GM18867 (cell line): Measurements from ENCODE around the gene SERPINF2.
"Not testable (repeated sequence)": the region's sequence is repeated elsewhere in the genome, so short reads cannot be mapped to it uniquely, and the experiment has no call there.

ENCODE experiments used
- ATAC-seq: cut with Tn5 transposase; IDR thresholded peaks from one replicate; pipeline ENCODE4 v1.9.1; 2021; ENCODE audit warnings: mild to moderate bottlenecking, moderate library complexity; ENCODE audit not compliant: unreplicated experiment

Gene SERPINF2

DNA sequence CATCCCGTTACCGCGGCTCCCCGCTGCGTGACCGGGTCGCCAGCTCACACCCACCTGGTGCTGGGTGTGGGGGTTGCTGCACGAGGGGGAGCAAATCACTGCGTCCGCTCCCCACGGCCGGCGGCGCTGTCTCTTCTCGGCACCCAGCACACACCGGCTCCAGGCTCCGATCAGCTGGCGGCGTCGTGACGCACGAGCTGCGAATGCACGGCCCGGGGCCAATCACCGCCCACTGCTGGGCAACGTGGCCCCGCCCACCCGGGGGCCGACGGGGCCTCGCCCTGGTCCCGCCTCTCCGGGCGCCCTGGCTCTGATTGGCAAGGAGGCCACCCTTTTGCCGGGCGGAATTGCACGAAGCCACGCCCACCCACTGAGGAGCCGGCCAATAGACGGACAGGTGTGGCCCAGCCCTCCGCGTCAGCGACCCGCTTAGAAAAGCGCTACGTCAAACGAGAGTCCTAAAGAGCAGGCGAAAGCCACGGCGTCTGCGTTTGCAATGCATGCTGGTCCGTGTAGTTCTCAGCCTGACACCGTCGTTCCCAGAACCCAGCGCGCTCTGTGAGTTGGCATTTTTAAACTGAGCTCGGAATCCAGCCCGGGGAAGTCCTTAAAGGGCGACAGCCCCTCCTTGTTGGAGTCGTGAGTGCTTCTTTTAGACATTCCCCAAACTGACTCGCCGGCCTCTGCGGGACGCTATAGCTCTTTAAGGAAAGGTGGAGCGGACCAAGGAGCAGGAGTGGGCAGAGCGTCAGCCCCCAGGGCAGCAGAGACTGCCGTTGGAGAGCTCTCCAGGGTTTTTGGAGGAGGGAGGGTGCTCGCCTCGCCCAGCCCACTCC, 26.4 kb upstream of the SERPINF2 start:
- ATAC-seq, result peak; percentile 73

DNA sequence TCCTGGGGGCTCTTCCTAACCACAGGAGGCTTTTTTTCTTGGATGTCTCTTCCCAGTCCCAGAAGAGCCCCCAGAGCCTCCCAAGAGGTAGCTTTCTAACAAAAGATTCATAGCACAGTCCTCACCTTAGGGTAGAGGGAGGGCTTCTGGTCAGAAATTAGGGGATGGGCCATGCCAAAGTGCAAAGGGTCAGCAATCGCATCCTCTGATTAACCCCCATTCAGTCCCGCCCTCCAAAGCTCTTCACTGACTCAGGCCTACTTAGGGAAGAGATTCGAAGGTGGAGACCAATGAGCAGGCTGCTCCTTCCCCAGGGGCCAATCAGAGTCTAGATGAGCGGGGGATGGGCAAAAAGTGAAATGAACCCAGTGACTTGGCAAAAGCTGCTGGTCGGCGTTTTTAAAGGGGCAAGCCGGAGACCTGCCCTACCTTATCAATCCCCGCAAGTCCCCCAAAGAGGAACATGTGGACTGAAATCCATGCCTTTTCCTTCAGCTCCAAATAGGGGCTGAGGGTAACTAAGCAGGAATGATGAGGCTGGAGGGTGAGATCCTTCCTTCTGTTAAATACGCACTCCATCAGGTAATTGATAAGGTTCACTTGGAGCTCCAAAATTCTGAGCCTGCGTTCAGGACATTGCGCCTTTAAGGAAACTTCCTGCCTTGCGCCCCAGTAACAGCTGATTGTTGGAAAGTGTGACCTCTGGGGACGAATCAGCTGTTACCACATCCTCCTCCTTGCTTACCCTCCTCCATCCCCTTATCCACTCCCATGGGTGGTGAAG, 25.6 kb upstream of the SERPINF2 start:
- ATAC-seq, result peak; percentile 44

DNA sequence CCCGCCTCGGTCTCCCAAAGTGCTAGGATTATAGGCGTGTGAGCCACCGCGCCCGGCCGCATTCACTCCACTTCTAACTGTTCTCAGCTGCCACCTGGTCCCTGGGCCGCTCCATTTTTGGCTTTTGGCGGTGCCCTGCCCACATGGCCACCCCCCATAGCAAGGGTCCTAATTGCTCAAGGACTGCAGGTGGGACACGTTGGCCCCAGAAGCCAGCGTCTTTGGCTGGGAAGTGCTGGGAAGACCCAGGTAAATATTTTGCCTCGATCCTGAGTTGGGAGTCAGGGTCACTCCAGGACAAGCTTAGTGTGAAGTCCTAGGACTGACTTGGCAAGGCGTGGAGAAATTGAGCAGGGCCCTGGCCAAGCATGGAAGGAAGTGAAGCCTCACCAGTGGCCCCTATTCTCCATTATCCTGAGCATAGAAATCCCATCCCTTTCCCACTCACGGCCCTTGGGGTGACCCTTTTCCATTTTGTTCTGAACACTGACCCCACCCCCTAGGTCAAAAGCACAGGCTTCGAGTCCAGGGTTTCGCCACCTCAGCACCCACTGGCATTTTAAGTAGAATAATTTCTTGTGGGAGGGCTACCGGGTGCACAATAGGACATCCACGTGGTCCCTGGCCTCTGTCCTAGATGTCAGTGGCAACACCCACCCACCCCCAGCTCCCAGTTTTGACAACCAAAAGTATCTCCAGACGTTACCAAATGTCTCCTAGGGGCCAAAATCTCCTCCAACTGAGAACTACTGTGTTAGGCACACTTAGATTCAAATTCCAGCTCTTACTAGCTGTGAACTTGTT, 24.1 kb upstream of the SERPINF2 start:
- ATAC-seq, result no peak

DNA sequence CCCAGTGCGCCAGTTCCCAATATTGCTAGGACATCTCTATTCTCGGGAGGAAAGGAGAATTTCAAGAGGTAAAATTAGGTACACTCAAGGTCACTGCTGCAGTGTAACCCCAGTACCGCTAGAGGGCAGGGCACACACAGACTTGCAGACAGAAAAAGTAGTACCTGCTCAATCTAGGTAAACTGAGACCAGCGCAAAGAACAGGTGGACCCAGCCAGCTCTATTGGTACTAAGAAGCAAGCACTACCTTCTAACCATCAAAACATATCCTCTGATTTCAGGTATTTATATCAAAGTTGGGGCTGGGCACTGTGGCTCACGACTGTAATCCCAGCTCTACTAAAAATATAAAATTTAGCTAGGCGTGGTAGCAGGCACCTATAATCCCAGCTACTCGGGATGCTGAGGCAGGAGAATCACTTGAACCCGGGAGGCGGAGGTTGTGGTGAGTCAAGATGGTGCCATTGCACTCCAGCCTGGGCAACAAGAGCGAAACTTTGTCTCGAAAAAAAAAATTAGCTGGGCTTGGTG, 21.8 kb upstream of the SERPINF2 start:
- ATAC-seq, result no peak

DNA sequence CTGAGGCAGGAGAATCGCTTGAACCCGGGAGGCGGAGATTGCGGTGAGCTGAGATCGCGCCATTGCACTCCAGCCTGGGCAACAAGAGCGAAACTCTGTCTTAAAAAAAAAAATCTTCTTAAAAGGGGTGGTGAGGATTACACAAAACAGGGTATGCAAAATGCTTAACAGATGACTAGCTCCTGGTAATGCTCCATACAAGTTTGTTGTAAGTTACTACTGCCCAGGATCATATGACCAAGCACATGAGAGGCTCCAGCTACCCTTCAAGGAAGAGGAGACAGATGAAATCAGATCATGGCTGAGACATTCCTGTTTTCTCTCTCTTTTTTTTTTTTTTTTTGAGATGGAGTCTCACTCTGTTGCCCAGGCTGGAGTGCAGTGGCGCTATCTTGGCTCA, 20.6 kb upstream of the SERPINF2 start:
- ATAC-seq, result not testable (repeated sequence)

DNA sequence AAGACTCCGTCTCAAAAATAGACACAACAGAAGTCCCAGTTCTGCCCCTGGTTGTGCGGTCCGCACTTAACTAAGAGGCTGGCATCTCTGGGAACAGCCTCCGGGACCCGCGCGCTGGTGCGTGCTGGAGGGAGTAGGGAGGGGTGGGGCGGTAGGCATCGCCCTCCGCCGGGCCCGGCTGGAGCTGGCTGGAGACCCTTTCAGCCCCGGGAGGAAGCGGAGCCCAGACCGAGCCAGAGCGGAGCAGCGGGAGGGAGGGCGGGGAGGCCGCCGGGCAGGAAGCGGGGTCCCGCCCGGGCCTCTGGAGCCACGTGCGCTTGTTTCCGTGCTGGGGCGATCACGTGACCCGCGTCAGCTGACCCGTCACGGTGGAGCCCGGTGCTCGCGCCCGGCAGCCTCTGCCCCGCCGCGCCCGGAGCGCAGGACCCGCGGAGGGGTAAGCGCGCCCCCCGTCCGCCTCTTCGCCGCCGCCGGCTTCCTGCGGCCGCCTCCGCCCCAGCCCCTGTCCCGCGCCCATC, 18.3 kb upstream of the SERPINF2 start, which contains the start of gene WDR81:
Gene WDR81, plus strand, starts transcription at position 354 of the 518 bp plus-strand sequence. CDS start 256 bp downstream, outside the sequence.
- peak; percentile 55 for ATAC-seq

DNA sequence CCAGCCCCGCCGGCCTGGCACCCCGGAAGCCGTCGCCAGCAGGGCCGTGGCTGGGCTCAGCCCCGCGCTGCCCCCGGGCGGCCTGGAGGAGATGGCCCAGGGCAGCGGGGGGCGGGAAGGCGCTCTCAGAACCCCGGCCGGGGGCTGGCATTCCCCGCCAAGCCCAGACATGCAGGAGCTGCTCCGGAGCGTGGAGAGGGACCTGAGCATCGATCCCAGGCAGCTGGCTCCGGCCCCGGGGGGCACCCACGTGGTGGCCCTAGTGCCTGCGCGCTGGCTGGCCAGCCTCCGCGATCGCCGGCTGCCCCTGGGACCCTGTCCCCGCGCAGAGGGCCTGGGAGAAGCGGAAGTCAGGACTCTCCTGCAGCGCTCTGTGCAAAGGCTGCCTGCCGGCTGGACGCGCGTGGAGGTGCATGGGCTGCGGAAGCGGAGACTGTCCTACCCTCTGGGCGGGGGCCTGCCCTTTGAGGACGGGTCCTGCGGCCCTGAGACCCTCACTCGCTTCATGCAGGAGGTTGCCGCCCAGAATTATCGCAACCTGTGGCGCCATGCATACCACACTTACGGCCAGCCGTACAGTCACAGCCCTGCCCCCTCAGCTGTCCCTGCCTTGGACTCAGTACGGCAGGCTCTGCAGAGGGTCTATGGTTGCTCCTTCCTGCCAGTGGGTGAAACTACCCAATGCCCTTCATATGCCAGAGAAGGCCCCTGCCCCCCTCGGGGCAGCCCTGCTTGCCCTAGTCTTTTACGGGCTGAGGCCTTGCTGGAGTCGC, 17.6 kb upstream of the SERPINF2 start:
- ATAC-seq, result peak; percentile 36

DNA sequence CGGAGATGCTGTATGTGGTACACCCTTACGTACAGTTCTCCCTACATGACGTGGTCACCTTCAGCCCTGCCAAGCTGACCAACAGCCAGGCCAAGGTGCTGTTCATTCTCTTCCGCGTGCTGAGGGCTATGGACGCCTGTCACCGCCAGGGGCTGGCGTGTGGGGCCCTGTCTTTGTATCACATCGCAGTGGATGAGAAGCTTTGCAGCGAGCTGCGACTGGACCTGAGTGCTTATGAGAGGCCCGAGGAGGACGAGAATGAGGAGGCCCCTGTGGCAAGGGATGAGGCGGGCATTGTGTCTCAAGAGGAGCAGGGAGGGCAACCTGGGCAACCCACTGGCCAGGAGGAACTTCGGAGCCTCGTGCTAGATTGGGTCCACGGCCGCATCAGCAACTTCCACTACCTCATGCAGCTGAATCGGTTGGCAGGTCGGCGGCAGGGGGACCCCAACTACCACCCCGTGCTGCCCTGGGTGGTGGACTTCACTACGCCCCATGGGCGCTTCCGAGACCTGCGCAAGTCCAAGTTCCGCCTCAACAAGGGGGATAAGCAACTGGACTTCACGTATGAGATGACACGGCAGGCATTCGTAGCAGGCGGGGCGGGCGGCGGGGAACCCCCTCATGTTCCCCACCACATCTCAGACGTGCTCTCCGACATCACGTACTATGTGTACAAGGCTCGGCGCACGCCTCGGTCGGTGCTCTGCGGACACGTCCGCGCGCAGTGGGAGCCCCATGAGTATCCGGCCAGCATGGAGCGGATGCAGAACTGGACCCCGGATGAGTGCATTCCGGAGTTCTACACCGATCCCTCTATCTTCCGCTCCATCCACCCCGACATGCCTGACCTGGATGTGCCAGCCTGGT, 16.8 kb upstream of the SERPINF2 start:
- ATAC-seq, result no peak

DNA sequence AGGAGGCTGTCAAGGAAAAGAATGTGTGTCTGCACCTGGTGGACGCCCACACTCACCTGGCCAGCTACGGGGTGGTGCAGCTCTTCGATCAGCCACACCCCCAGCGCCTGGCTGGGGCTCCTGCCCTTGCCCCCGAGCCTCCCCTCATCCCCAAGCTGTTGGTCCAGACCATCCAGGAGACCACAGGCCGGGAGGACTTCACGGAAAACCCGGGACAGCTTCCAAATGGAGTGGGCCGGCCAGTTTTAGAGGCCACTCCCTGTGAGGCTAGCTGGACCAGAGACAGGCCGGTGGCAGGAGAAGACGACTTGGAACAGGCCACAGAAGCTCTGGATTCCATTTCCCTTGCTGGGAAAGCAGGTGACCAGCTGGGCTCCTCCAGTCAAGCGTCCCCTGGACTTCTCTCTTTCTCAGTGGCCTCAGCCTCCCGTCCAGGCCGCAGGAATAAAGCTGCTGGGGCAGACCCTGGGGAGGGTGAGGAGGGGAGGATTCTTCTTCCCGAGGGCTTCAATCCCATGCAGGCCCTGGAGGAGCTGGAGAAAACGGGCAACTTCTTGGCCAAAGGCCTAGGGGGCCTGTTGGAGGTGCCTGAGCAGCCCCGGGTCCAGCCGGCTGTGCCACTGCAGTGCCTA, 15.9 kb upstream of the SERPINF2 start:
- ATAC-seq, result no peak

DNA sequence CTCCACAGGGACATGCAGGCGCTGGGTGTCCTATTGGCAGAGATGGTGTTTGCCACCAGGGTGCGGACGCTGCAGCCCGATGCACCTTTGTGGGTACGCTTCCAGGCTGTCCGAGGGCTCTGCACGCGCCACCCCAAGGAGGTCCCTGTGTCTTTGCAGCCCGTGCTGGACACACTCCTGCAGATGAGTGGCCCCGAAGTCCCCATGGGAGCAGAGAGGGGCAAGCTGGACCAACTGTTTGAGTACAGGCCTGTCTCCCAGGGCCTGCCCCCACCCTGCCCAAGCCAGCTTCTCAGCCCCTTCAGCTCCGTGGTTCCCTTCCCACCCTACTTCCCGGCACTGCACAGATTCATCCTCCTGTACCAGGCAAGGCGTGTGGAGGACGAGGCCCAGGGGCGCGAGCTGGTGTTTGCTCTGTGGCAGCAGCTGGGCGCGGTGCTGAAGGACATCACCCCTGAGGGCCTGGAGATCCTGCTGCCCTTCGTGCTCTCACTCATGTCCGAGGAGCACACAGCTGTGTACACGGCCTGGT, 15.3 kb upstream of the SERPINF2 start:
- ATAC-seq, result no peak

DNA sequence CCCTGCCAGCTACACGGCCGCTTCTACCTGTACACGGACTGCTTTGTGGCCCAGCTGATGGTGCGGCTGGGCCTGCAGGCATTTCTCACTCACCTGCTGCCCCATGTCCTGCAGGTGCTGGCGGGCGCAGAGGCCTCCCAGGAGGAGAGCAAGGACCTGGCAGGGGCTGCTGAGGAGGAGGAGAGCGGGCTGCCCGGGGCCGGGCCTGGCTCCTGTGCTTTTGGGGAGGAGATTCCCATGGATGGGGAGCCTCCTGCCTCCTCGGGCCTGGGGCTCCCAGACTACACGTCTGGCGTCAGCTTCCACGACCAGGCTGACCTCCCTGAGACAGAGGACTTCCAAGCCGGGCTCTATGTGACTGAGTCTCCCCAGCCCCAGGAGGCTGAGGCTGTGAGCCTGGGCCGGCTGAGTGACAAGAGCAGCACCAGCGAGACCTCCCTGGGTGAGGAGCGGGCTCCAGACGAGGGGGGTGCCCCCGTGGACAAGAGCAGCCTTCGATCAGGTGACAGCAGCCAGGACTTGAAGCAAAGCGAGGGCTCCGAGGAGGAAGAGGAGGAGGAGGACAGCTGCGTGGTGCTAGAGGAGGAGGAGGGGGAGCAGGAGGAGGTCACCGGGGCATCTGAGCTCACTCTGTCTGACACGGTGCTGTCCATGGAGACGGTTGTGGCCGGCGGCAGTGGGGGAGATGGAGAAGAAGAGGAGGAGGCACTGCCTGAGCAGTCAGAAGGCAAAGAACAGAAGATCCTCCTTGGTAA, 14.6 kb upstream of the SERPINF2 start:
- ATAC-seq, result no peak

DNA sequence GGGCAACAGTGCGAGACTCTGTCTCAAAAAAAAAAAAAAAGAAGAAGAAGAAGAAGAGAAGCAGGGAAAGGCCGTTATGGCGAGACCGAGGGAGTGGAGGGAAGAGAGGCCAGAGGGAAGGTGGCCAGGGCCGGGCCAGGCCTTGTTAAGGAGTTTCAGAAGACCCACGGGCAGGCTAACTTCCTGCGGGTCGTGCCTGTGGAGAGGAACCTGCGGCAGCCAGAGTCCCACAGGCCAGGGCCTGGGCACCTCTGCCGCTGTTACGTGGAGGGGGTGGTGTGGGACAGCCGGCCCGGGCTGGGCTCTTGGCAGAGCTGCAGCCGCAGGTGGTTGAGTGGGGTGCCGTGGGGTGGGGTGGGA, 12.7 kb upstream of the SERPINF2 start:
- ATAC-seq, result no peak

DNA sequence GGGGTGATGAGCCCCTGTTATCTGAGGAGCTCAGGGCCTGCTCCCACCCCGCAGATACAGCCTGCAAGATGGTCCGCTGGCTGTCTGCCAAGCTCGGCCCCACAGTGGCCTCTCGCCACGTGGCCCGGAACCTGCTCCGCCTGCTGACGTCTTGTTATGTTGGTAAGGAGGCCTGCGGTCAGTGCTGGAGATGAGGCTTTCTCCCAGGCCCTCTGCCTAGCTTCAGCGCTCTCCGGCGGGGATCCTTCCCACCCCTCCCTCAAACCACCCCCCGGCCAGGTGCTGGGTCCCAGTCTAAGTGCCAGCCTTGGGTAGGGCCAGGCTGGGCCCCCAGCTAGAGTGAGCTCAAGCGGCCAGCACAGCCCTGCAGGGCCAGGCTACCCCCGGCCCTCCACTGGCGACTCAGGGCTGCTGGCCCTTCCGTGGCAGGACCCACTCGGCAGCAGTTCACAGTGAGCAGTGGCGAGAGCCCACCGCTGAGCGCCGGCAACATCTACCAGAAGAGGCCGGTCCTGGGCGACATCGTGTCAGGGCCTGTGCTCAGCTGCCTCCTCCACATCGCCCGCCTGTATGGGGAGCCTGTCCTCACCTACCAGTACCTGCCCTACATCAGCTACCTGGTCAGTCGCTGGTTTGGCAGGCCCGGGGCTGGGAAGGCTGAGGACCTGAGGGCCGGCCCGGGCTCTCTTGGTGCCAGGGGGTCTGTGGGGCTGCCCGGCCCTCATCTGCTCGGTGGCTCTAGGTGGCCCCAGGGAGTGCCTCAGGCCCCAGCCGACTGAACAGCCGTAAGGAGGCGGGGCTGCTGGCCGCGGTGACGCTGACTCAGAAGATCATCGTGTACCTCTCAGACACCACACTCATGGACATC, 12.1 kb upstream of the SERPINF2 start:
- ATAC-seq, result no peak

DNA sequence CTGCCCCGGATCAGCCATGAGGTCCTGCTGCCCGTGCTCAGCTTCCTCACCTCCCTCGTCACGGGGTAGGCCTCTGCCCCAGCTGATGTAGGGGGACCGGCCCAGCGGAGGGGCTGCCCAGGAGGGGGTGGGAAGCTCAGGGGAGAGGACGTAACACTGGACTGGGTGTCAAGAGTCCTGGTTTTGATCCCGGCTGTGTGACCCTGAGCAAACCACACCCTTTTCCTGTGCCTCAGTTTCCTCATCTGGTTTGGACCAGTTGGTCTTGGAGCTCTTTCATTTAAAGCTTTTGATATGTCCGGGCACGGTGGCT, 11.5 kb upstream of the SERPINF2 start:
- no peak for ATAC-seq

DNA sequence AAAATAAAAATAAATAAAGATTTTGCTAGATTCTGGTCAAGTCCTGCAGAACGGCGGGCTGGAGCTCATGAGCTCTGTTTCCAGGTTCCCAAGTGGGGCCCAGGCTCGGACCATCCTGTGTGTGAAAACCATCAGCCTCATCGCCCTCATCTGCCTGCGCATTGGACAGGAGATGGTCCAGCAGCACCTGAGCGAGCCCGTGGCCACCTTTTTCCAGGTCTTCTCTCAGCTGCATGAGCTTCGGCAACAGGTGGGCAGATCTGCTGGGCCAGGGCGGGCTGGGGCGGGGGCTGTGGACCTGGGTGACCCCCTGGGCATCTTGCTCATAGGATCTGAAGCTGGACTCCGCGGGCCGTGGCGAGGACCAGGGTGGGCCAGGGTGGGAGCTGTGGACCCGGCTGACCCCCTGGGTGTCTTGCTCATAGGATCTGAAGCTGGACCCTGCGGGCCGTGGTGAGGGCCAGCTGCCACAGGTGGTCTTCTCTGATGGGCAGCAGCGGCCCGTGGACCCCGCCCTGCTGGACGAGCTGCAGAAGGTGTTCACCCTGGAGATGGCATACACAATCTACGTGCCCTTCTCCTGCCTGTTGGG, 10.3 kb upstream of the SERPINF2 start:
- ATAC-seq, result no peak

DNA sequence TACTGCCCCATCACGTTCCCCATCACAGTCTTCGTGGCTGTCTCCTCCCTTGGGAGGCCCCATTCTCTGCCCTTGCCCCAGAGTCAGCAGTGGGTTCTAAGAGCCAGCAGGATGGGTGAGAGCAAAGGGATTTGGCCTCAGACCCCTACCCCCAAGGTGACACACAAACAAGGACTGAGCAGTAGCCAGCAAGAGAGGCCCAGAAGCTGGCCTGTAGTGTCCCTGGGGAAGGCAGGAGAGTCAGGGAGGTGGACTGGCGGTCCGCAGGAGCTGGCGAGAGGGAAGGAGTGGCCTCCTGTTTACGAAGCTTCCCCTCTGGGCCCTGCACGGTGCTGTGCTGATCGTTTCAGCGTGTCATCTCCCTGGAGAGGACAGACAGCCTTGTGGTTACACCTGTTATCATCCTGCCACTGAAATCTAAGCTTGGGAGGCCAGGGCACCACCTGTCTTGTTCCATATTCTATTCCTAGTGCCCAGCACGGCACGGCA, 9.8 kb upstream of the SERPINF2 start:
- no peak for ATAC-seq
